ENCODE data around the gene A1BG. TPM values are rescaled to one million over a fixed set of nuclear protein-coding genes. Genes with fewer than 3 reads are reported as not detected.
A peak's percentile ranks its signal among the peaks of the same experiment; 100 is the strongest.

A1BG gene
- total and polyA plus RNA-seq, 2 of the 13 experiments (the other 11 are each of a cell fraction or from before 2014, with no cell fraction given): 14.7 to 41.4 TPM

DNA sequence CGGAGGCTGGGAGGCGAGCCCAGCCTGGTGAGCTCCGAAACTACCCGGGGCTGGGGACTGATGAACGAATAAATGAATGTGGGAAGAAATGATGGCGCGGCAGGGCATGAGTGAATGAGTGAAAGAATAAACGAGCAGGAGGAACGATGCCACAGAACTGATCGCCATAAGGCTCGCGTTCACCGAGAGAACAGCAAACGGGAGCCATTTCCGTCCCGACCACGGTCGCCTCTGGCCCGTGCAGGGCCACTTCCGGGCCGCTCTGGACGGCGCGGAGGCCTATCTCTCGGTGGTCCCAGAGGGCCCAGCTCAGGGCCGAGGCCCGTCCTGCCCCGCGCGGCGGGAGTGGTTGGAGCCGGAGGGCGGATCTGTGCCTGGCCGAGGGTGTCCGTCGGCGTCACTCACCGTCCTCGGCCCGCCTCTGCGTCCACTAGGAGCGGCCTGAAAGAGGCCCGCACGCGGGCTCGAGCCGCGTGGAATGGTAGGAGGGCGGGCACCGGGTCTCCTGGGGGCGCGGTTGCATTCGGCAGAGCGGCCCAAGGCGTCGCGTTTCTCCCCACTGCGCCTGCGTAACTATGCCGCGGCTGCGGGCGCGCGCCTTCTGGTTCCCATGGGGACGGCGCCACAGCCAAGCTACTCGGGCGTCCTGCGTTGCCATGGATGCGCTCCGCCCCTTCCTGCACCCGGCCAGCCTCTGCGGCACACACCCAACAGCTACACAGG is 9.1 kb upstream of the A1BG start, which contains the start of gene ZNF497 (continued):
- no peak for TF ChIP-seq EZH2 (conservative IDR thresholded peaks at IDR 0.05; ENCODE audit: low read depth, low read length)
- no peak for TF ChIP-seq RFX5 (IDR thresholded peaks at IDR 0.05; ENCODE audit: low read depth, low read length)
- TF ChIP-seq, protein P1, sequence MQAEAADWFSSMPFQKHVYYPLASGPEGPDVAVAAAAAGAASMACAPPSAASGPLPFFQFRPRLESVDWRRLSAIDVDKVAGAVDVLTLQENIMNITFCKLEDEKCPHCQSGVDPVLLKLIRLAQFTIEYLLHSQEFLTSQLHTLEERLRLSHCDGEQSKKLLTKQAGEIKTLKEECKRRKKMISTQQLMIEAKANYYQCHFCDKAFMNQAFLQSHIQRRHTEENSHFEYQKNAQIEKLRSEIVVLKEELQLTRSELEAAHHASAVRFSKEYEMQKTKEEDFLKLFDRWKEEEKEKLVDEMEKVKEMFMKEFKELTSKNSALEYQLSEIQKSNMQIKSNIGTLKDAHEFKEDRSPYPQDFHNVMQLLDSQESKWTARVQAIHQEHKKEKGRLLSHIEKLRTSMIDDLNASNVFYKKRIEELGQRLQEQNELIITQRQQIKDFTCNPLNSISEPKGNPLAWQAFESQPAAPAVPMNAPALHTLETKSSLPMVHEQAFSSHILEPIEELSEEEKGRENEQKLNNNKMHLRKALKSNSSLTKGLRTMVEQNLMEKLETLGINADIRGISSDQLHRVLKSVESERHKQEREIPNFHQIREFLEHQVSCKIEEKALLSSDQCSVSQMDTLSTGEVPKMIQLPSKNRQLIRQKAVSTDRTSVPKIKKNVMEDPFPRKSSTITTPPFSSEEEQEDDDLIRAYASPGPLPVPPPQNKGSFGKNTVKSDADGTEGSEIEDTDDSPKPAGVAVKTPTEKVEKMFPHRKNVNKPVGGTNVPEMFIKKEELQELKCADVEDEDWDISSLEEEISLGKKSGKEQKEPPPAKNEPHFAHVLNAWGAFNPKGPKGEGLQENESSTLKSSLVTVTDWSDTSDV (CRISPR knock-in tag; IDR thresholded peaks at IDR 0.05): no peak; the same call in 1 of the 2 replicates
- no peak for TF ChIP-seq ZSCAN30 (CRISPR knock-in tag; IDR thresholded peaks at IDR 0.05)
- TF ChIP-seq, protein P2, sequence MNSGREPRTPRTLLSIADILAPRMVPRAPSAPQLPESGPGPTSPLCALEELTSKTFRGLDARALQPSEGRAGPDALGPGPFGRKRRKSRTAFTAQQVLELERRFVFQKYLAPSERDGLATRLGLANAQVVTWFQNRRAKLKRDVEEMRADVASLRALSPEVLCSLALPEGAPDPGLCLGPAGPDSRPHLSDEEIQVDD (CRISPR knock-in tag; IDR thresholded peaks at IDR 0.05; ENCODE audit: borderline replicate concordance): no peak
- TF ChIP-seq TARDBP (CRISPR knock-in tag; IDR thresholded peaks at IDR 0.05): peak; percentile 39
- TF ChIP-seq, protein P3, sequence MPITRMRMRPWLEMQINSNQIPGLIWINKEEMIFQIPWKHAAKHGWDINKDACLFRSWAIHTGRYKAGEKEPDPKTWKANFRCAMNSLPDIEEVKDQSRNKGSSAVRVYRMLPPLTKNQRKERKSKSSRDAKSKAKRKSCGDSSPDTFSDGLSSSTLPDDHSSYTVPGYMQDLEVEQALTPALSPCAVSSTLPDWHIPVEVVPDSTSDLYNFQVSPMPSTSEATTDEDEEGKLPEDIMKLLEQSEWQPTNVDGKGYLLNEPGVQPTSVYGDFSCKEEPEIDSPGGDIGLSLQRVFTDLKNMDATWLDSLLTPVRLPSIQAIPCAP (CRISPR knock-in tag; IDR thresholded peaks at IDR 0.05; ENCODE audit: low read depth): no peak
- no peak for TF ChIP-seq RORA (CRISPR knock-in tag; IDR thresholded peaks at IDR 0.05)
- TF ChIP-seq POLR2G (IDR thresholded peaks at IDR 0.05; ENCODE audit: low read depth, low read length): peak; percentile 93
- TF ChIP-seq, protein P4, sequence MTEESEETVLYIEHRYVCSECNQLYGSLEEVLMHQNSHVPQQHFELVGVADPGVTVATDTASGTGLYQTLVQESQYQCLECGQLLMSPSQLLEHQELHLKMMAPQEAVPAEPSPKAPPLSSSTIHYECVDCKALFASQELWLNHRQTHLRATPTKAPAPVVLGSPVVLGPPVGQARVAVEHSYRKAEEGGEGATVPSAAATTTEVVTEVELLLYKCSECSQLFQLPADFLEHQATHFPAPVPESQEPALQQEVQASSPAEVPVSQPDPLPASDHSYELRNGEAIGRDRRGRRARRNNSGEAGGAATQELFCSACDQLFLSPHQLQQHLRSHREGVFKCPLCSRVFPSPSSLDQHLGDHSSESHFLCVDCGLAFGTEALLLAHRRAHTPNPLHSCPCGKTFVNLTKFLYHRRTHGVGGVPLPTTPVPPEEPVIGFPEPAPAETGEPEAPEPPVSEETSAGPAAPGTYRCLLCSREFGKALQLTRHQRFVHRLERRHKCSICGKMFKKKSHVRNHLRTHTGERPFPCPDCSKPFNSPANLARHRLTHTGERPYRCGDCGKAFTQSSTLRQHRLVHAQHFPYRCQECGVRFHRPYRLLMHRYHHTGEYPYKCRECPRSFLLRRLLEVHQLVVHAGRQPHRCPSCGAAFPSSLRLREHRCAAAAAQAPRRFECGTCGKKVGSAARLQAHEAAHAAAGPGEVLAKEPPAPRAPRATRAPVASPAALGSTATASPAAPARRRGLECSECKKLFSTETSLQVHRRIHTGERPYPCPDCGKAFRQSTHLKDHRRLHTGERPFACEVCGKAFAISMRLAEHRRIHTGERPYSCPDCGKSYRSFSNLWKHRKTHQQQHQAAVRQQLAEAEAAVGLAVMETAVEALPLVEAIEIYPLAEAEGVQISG (CRISPR knock-in tag; IDR thresholded peaks at IDR 0.05): peak; percentile 100
- TF ChIP-seq TEAD3 (CRISPR knock-in tag; optimal IDR thresholded peaks at IDR 0.05; ENCODE audit: borderline replicate concordance): peak; percentile 59
- peak; percentile 85 for TF ChIP-seq JARID2 (CRISPR knock-in tag; IDR thresholded peaks at IDR 0.05; ENCODE audit: insufficient replicate concordance)
- no peak for TF ChIP-seq EED (CRISPR knock-in tag; IDR thresholded peaks at IDR 0.05)
- TF ChIP-seq, protein P5, sequence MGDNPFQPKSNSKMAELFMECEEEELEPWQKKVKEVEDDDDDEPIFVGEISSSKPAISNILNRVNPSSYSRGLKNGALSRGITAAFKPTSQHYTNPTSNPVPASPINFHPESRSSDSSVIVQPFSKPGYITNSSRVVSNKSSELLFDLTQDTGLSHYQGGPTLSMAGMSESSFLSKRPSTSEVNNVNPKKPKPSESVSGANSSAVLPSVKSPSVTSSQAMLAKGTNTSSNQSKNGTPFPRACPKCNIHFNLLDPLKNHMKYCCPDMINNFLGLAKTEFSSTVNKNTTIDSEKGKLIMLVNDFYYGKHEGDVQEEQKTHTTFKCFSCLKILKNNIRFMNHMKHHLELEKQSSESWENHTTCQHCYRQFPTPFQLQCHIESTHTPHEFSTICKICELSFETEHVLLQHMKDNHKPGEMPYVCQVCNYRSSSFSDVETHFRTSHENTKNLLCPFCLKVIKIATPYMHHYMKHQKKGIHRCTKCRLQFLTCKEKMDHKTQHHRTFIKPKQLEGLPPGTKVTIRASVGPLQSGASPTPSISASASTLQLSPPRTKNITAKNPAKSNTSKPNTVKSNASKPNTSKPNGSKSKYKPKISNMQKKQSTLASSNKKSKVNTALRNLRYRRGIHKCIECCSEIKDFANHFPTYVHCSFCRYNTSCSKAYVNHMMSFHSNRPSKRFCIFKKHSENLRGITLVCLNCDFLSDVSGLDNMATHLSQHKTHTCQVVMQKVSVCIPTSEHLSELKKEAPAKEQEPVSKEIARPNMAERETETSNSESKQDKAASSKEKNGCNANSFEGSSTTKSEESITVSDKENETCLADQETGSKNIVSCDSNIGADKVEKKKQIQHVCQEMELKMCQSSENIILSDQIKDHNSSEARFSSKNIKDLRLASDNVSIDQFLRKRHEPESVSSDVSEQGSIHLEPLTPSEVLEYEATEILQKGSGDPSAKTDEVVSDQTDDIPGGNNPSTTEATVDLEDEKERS (CRISPR knock-in tag; IDR thresholded peaks at IDR 0.05): peak; percentile 69; the same call in 1 of the 2 replicates
- TF ChIP-seq ZBTB8A (CRISPR knock-in tag; IDR thresholded peaks at IDR 0.05; ENCODE audit: borderline replicate concordance, low read depth): no peak
- TF ChIP-seq MTF1 (CRISPR knock-in tag; IDR thresholded peaks at IDR 0.05): no peak; the same call in 1 of the 2 replicates
- TF ChIP-seq PRMT3 (CRISPR knock-in tag; IDR thresholded peaks at IDR 0.05; ENCODE audit: borderline replicate concordance, low read depth): no peak
- TF ChIP-seq CC2D1A (CRISPR knock-in tag; IDR thresholded peaks at IDR 0.05): no peak
- no peak for TF ChIP-seq ZNF234 (CRISPR knock-in tag; conservative IDR thresholded peaks at IDR 0.05)
- no peak for TF ChIP-seq PAF1 (CRISPR knock-in tag; IDR thresholded peaks at IDR 0.05)
